Bone marrow (tissue), 2 donors: ENCODE results near the gene ADNP2.
A peak's percentile ranks its signal among the peaks of the same experiment; 100 is the strongest.

ENCODE experiments used
- DNase-seq, 2 donors: peaks; one replicate each; lab custom pipeline; 2025; lab: John Stamatoyannopoulos, UW

ADNP2 gene

GRCh38 chr18:80107426-80107825, 1.6 kb upstream of the ADNP2 start:
- no peak for DNase-seq

- no peak for DNase-seq
Measured at GRCh38 chr18:80108121-80108536, 933 bp upstream of the ADNP2 start.

- DNase-seq, result peak; percentile 7 to 53
Measured at GRCh38 chr18:80109676-80110078, 615 bp downstream of the ADNP2 start.

- no peak for DNase-seq
Measured at GRCh38 chr18:80112624-80113248, 3.7 kb downstream of the ADNP2 start.

GRCh38 chr18:80115035-80115434, 6.0 kb downstream of the ADNP2 start:
- DNase-seq, result no peak

- no peak for DNase-seq
Measured at GRCh38 chr18:80119111-80119510, 10.0 kb downstream of the ADNP2 start.

- DNase-seq, result no peak
Measured at GRCh38 chr18:80120932-80121331, 11.9 kb downstream of the ADNP2 start.

GRCh38 chr18:80124131-80124530, 15.1 kb downstream of the ADNP2 start:
- no peak for DNase-seq

- DNase-seq, result no peak
Measured at GRCh38 chr18:80126797-80127196, 17.7 kb downstream of the ADNP2 start.

GRCh38 chr18:80127635-80128034, 18.6 kb downstream of the ADNP2 start:
- DNase-seq, result no peak

GRCh38 chr18:80129672-80130367, 20.8 kb downstream of the ADNP2 start:
- DNase-seq, result no peak

- DNase-seq, result no peak
Measured at GRCh38 chr18:80130555-80130954, 21.5 kb downstream of the ADNP2 start.

GRCh38 chr18:80132180-80132812, 23.2 kb downstream of the ADNP2 start:
- no peak for DNase-seq

GRCh38 chr18:80133124-80133523, 24.1 kb downstream of the ADNP2 start:
- no peak for DNase-seq

- no peak for DNase-seq
Measured at GRCh38 chr18:80135136-80135535, 26.1 kb downstream of the ADNP2 start.

GRCh38 chr18:80136679-80137078, 27.6 kb downstream of the ADNP2 start:
- DNase-seq, result no peak

GRCh38 chr18:80137137-80137536, 28.1 kb downstream of the ADNP2 start:
- DNase-seq, result no peak

- DNase-seq, result no peak
Measured at GRCh38 chr18:80137976-80138375, 28.9 kb downstream of the ADNP2 start.

GRCh38 chr18:80140455-80140985, 31.5 kb downstream of the ADNP2 start:
- DNase-seq, result no peak

GRCh38 chr18:80143881-80144280, 34.8 kb downstream of the ADNP2 start:
- no peak for DNase-seq

- DNase-seq, result no peak
Measured at GRCh38 chr18:80145196-80145804, 36.2 kb downstream of the ADNP2 start.

GRCh38 chr18:80147037-80147417, 38.0 kb downstream of the ADNP2 start:
- DNase-seq, result no peak
